Skeletal muscle tissue (tissue), 4 donors: ENCODE results near the gene CDH4. TPM values are rescaled to one million over a fixed set of nuclear protein-coding genes. Genes with fewer than 3 reads are reported as not detected.

Experiments
- H3K27ac ChIP-seq: one replicate; pipeline ENCODE4 v1.7.0; 2013; ENCODE audit warnings: mild to moderate bottlenecking, low read depth, low read length, inconsistent platforms
- H3K27me3 ChIP-seq, 3 donors: one replicate each; pipeline ENCODE4 v1.7.0; 2013; ENCODE audit warnings: low read length in 3 of 3; ENCODE audit not compliant: control insufficient read depth in 3 of 3, insufficient read depth in 3 of 3
- H3K36me3 ChIP-seq, 3 donors: one replicate each; pipeline ENCODE4 v1.7.0; 2013; ENCODE audit warnings: low read length in 3 of 3; ENCODE audit not compliant: control insufficient read depth in 3 of 3, insufficient read depth in 3 of 3
- H3K4me1 ChIP-seq, 3 donors: one replicate each; pipeline ENCODE4 v1.7.0; 2013; ENCODE audit warnings: low read length in 3 of 3, mild to moderate bottlenecking in 3 of 3; ENCODE audit not compliant: control insufficient read depth in 3 of 3, insufficient read depth in 3 of 3
- H3K4me3 ChIP-seq, 3 donors: one replicate each; pipeline ENCODE4 v1.7.0; 2013; ENCODE audit warnings: low read length in 3 of 3
- H3K9ac ChIP-seq, 3 donors: one replicate each; pipeline ENCODE4 v1.7.0; 2013; ENCODE audit warnings: low read length in 3 of 3, mild to moderate bottlenecking in 3 of 3, moderate library complexity in 2 of 3, low read depth in 1 of 3
- H3K9me3 ChIP-seq, 3 donors: one replicate each; pipeline ENCODE4 v1.7.0; 2013; ENCODE audit warnings: low read length in 3 of 3; ENCODE audit not compliant: control insufficient read depth in 3 of 3
- total RNA-seq: library from RNA; depleted of rRNA; stranded (reverse); fragments of >200 nt; gene quantifications from one replicate; pipeline ENCODE4 v1.2.3, GENCODE V29; 2014
- donor health status: Osteomylitis.

Gene CDH4
- total RNA-seq, 1 donor from 2014 or later: 0.52 TPM

GRCh38 chr20:61315319-61315718 is 63.3 kb downstream of the CDH4 start:
- Histone ChIP-seq H3K27ac (no peak overlapping the region), H3K36me3 (no peaks in the 10 kb centered on the region), H3K9me3 (no peaks in the 10 kb centered on the region), H3K4me3 (no peak overlapping the region), H3K9ac (no peak overlapping the region), H3K4me1 (peaks cover 0 to 2% (median 0%) of the 10 kb centered on the region in 3 donors), H3K27me3 (peaks cover 0 to 35% (median 22%) of the 10 kb centered on the region in 3 donors)

DNA sequence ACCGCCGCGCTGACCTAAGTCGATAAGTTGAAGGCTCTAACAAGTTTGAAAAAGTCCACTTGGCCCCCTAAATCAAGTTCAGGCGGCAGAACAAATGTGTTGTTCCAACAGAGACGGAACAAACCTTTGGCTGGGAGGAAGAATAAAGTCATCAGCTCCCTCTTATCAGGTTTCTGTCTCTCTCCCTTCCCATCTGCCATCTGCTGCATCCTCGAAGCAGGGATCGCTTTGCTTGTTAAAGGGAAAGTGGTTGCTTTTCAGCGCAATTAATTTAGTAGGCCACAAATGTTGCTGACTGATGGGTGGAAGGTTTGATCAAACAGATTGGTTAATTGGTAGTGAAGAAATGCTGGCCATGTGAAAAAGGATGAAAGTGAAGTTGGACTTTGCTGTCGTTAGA is 64.3 kb downstream of the CDH4 start:
- H3K36me3 ChIP-seq: no peaks in the 10 kb centered on the region
- peaks cover 0 to 2% (median 0%) of the 10 kb centered on the region in 3 donors for H3K4me1 ChIP-seq
- no peak overlapping the region for H3K4me3 ChIP-seq
- H3K27me3 ChIP-seq: peaks cover 0 to 35% (median 22%) of the 10 kb centered on the region in 3 donors
- H3K27ac ChIP-seq: no peak overlapping the region
- no peaks in the 10 kb centered on the region for H3K9me3 ChIP-seq
- no peak overlapping the region for H3K9ac ChIP-seq

- H3K36me3 ChIP-seq: no peaks in the 10 kb centered on the region
- H3K9ac ChIP-seq: no peak overlapping the region
- H3K4me1 ChIP-seq: peaks cover 0 to 2% (median 0%) of the 10 kb centered on the region in 3 donors
- peaks cover 0 to 27% (median 22%) of the 10 kb centered on the region in 3 donors for H3K27me3 ChIP-seq
- H3K9me3 ChIP-seq: no peaks in the 10 kb centered on the region
- no peak overlapping the region for H3K27ac ChIP-seq
- H3K4me3 ChIP-seq: no peak overlapping the region
These were observed 66.0 kb downstream of the CDH4 start for GRCh38 chr20:61317966-61318530.

DNA sequence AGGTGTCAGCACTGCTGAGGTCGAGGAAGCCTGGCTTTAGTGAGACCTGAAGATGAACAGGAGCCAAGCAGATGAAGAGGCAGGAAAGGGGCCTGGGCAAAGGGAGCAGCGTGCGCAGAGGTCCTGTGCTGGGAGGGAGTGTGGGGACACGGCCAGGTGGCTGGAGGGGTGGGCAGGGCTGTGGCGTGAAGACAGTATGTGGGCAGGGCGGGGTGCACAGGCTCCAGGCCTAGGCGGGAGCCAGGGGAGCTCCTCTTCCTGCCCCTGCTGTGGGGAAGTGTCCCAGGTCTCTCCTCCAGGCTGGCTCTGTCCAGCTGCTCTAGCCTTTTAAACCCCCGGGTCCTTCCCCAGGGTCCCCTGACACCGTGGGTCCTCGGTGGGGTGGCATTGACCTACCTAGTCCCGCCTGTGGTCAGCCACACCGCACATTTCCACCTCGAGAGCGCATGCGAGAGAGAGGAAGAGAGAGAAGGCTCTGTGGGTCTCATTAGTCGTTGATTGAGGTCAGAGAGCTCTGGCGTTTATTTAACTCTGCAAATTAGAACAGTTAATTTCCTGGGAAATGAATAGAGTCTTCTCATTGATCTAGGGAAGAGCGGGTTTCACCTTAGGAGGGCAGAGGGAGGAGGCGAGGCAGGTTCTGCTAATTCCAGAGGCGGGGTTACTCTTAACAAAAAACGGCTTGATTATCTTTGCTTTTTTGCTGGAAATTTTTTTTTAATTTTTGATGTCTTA is 68.8 kb downstream of the CDH4 start:
- Histone ChIP-seq H3K9ac (no peak overlapping the region), H3K27ac (no peak overlapping the region), H3K4me3 (no peak overlapping the region), H3K9me3 (no peaks in the 10 kb centered on the region), H3K27me3 (peaks cover 0 to 17% (median 11%) of the 10 kb centered on the region in 3 donors), H3K36me3 (no peaks in the 10 kb centered on the region), H3K4me1 (peaks cover 0 to 2% (median 0%) of the 10 kb centered on the region in 3 donors)

DNA sequence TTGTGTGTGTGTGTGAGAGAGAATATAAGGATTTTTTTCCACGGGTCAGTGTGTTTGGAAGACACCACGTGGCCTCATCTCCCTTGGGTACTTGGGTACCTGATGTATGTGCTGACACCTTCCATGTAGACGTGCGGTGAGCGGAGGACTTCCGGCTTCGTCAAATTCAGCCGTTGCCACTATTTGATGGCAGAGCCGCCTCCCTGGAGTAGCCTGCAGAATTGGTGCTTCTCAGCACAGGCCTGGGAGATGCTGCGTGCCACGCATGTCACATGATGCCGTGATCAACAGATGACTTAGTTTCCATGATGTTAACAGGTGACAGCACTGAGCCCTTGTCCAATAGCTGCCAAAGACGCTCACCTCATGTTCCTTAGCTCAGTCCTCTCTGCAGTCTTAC is 69.4 kb downstream of the CDH4 start:
- Histone ChIP-seq H3K27ac (no peak overlapping the region), H3K27me3 (peaks cover 0 to 13% (median 7%) of the 10 kb centered on the region in 3 donors), H3K4me1 (peaks cover 0 to under 1% (median 0%) of the 10 kb centered on the region in 3 donors), H3K36me3 (no peaks in the 10 kb centered on the region), H3K9ac (no peak overlapping the region), H3K9me3 (no peaks in the 10 kb centered on the region), H3K4me3 (no peak overlapping the region)

DNA sequence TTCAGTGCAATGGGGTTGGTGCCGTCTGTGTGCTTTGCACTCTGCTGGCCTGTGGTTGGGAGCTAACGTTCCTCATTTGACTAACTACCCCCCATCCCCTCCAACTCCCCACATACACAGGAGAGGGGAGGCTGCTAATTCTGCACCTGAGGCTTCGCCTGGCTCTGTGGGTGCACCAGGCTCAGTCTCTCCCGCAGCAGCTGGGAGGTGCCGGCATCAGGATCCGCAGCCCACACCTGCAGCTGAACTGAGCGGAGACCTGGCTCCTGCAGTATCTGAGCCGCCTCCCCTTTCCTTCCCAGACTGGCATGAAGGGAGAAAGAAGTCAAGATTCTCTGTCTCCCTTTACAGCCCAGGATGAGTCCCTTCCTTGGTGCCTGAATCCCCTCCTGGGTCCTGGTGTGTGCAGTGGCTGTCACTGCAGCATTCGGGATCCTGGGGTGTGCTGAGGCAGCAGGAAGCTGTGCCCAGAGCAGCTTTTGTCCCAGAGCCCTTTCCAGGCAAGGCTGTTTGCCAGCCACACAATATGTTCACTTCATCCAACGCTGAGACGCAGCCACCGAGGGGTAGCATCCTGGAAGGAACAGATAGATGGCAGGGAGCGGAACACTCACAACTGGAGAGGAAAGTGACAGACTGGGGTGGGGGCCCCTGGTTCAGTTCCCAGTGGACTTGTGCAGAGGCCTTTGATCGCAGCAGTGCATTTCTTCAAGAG is 70.2 kb downstream of the CDH4 start:
- H3K36me3 ChIP-seq: no peaks in the 10 kb centered on the region
- H3K27me3 ChIP-seq: peaks cover 0 to 10% (median 5%) of the 10 kb centered on the region in 3 donors
- H3K9ac ChIP-seq: no peak overlapping the region
- H3K4me1 ChIP-seq: no peaks in the 10 kb centered on the region
- no peak overlapping the region for H3K27ac ChIP-seq
- no peaks in the 10 kb centered on the region for H3K9me3 ChIP-seq
- H3K4me3 ChIP-seq: no peak overlapping the region

DNA sequence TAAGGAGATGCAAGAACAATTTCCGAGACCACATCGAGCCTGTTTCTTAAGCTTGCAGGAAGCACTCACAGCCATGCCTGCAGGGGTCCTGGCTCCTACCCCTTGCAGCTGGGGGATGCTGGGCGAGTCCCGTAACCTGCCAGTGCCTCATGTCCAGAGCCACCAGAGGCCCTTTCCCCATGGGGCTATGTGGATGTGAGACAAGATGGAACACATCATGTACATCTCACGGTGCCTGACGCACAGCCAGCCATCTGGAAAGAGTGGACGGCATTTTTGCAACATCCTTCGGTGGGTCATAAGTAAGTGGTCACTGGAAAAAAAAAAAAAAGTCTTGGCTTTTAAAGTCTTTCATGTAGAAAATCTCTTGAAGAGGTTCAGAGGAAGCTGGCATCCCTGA is 72.8 kb downstream of the CDH4 start:
- Histone ChIP-seq H3K27ac (no peak overlapping the region), H3K4me1 (no peaks in the 10 kb centered on the region), H3K9me3 (peaks cover 0 to 2% (median 0%) of the 10 kb centered on the region in 3 donors), H3K9ac (no peak overlapping the region), H3K27me3 (no peaks in the 10 kb centered on the region), H3K36me3 (no peaks in the 10 kb centered on the region), H3K4me3 (no peak overlapping the region)

DNA sequence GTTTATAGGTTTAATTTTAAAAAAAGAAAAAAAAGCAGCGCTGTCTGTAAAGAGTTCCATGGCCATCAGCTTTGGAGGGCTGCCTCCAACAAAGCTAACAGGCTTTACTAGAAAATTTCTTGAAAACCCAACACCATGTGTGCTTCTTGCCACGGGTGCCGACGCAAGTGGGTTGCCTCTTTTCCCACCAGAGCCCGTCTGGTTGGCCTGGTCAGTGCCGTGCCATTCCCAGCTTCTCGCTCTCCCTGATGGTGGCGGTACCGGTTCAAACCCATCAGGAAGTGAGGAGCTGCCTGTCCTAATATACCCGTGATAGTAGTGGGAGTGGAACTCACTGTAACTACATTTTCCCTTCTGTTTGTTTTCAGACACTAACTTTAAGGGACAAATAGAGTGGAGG is 73.7 kb downstream of the CDH4 start:
- Histone ChIP-seq H3K9me3 (peaks cover 0 to 2% (median 0%) of the 10 kb centered on the region in 3 donors), H3K36me3 (no peaks in the 10 kb centered on the region), H3K27me3 (no peaks in the 10 kb centered on the region), H3K27ac (no peak overlapping the region), H3K4me3 (no peak overlapping the region), H3K9ac (no peak overlapping the region), H3K4me1 (no peaks in the 10 kb centered on the region)

GRCh38 chr20:61328911-61329558 is 77.0 kb downstream of the CDH4 start:
- no peak overlapping the region for H3K9ac ChIP-seq
- H3K36me3 ChIP-seq: no peaks in the 10 kb centered on the region
- H3K4me1 ChIP-seq: no peaks in the 10 kb centered on the region
- H3K4me3 ChIP-seq: no peak overlapping the region
- H3K9me3 ChIP-seq: peaks cover 0 to 2% (median 0%) of the 10 kb centered on the region in 3 donors
- no peak overlapping the region for H3K27ac ChIP-seq
- no peaks in the 10 kb centered on the region for H3K27me3 ChIP-seq
